ENCODE data around the gene TRIM26.

TRIM26 gene

DNA sequence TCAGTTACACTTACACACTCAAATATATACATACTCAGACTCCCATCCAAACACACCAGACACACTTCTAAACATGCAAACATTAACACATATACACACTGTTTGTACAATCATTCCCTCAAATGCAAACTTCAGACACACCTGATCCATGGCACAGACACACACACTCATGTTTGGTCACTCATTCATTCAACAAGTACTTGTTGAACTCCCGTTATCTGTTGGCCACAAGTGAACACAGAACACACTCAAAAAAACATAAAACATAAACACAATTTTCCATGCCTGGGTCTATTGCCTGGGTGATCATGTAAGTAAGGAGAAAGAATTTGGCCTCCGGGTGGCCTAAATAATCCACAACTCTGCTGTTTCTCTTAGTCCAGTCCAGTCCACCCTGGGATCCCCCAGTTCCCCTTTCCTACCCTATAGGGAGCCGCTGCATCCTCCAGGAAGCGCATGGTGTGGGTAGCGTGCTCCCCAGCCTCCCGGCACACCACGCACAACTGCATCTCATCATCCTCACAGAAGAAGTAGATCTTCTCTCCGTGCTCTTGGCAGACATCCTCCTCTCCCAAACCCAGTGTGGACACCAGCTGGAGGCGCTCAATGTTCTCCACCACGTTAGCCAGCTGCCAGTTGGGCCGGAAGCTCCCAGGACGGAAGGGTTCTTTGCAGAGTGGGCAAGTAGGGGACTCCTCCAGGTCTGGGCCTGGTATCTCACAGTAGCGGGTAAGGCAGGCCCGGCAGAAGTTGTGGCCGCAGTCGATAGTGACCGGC is 53.0 kb downstream of the TRIM26 start:
- DNase-seq (ENCODE audit: low spot score) = no peak
- TF ChIP-seq, protein P1, sequence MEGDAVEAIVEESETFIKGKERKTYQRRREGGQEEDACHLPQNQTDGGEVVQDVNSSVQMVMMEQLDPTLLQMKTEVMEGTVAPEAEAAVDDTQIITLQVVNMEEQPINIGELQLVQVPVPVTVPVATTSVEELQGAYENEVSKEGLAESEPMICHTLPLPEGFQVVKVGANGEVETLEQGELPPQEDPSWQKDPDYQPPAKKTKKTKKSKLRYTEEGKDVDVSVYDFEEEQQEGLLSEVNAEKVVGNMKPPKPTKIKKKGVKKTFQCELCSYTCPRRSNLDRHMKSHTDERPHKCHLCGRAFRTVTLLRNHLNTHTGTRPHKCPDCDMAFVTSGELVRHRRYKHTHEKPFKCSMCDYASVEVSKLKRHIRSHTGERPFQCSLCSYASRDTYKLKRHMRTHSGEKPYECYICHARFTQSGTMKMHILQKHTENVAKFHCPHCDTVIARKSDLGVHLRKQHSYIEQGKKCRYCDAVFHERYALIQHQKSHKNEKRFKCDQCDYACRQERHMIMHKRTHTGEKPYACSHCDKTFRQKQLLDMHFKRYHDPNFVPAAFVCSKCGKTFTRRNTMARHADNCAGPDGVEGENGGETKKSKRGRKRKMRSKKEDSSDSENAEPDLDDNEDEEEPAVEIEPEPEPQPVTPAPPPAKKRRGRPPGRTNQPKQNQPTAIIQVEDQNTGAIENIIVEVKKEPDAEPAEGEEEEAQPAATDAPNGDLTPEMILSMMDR (IDR thresholded peaks at IDR 0.05; ENCODE audit: extremely low read depth, missing control alignments) = no peak

DNA sequence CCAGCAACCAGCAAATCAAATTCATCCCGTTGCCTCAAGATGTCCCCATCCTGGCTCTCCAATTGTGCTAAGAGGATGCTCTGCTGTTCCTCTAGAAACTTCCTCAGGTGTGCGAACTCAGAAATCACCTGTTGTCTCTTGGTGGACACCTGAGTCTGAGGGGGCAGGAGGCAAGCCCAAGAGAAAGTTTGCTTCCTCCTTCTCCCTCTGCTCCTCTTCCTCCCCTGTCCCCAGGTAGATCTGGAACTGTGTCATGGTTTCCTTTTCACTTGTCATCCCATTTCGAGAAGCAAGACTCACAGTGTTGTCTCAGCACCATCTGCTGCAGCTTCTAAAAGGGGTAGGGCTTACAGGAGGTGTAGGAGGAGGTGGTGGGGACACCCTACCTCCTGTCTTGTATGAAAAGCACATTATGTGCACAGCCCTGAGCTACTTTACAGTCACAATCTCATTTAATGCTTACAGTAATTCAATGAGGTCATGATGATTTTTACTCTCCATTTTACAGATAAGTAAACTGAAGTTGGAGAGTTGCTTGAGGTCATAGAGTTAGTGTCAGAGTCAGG is 54.6 kb downstream of the TRIM26 start:
- TF ChIP-seq, protein P1 (IDR thresholded peaks at IDR 0.05; ENCODE audit: extremely low read depth, missing control alignments) = no peak
- peak; percentile 35 for DNase-seq (ENCODE audit: low spot score)

DNA sequence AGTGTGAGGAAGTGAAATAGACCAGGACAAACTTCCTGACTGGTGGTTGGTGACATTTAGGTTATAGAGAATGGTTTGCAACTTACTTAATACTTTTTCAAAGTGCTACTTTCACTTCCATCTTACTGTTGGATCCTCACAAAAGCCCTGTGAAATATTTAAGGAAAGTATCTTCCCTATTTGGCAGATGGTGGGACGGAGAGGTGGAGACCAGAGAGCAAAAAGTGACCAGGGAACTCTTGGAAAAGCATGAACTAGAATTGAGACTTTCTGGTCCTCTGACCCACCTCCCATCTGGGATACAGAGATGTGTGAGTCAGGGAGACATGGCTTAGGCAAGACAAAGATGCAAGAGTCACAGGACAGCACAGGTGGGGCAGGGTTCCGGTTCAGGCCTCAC is 55.2 kb downstream of the TRIM26 start:
- TF ChIP-seq, protein P1 (IDR thresholded peaks at IDR 0.05; ENCODE audit: extremely low read depth, missing control alignments) = no peak
- no peak for DNase-seq (ENCODE audit: low spot score)

DNA sequence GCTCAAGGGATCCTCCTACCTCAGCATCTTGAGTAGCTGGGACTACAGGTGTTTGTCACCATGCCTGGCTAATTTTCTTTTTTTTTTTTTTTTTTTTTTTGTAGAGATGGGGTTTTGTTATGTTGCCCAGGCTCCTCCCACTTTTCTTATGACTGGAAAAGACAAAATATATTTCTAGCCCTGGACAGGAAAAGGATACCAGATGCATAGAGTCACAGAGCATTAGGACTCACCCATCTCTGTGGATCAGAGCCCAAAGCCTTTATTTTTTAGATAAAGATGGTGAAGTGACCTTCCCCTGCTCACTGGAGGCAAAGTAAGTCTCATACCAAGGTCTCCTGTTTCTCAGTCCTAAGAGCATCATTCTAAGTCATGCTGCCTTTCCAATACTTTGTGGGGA is 55.6 kb downstream of the TRIM26 start:
- TF ChIP-seq, protein P1 (IDR thresholded peaks at IDR 0.05; ENCODE audit: extremely low read depth, missing control alignments) = no peak
- no peak for DNase-seq (ENCODE audit: low spot score)

DNA sequence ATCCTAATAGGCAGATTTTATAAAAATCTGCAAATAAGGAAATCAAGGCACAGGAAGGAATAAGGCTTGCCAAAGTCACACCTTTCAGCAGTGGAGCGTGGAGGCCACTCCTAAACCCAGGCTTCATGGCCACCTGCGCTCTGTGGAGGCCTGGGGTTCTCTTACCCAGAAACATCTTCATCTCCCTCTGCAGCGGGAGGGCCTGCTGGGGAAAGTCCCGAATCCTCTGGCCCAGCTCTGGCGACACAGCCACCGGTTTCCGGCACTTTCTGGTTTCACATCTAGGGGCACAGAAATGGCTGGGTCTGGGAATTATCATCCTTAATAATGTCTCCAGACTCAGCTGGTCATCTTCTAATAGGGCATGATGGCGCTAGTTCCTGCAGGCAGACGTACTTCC is 56.4 kb downstream of the TRIM26 start:
- DNase-seq (ENCODE audit: low spot score) = no peak
- TF ChIP-seq, protein P1 (IDR thresholded peaks at IDR 0.05; ENCODE audit: extremely low read depth, missing control alignments) = no peak

DNA sequence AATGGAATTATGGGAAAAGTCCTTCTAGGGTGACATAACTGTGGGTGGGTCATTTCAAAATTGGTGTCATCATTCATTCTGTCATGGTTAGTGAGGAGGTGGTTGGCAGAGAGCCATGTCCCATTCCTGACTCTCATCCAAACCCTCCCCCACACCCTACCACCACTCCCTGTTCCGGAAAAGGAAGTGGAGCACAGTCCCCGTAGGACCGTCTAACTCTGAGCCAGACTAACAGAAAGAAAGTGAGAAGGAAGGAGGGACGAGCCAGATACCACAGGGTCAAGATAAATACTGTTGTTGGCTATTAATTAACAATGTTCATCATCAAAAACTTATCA is 57.0 kb downstream of the TRIM26 start:
- no peak for DNase-seq (ENCODE audit: low spot score)
- TF ChIP-seq, protein P1 (IDR thresholded peaks at IDR 0.05; ENCODE audit: extremely low read depth, missing control alignments) = no peak

DNA sequence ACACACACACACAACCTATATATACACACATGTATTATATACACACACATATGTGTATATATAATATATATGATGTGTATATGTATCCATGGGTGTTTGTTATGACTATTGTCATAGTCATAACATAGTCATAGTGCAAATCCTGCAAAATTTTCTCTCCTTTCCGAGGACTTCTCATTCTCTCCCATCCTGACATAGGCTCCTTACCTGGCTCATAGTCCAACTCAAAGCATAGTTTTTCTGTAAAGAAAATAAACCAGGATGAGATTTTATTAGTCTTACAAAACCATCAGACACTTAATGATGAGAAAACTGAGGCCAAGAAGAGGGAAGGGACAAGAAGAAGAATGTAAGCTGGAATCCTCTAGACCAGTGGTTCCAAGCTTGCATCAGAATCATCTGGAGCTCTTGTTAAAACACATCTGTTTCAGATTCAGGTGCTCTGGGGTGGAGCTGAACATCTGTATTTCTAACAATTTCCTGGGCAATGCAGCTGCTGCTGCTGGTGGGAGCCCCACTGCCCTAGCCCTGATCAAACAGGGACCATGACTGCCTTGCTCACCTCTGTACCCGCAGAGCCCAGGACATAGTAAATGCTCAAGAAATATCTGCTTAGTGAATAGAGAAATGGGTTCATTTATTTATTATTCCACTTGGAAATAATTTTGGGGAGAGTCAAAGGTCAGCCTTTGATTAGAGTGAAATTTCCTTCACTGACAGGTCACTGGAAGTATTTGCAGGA is 57.5 kb downstream of the TRIM26 start:
- TF ChIP-seq, protein P1 (IDR thresholded peaks at IDR 0.05; ENCODE audit: extremely low read depth, missing control alignments) = no peak
- no peak for DNase-seq (ENCODE audit: low spot score)

All from GM20000 (cell line).